NCI-H1092 (cell line): ENCODE results near the gene SREBF1.

ENCODE experiments used
- DNase-seq: peaks from one replicate; lab custom pipeline; 2025; lab: John Stamatoyannopoulos, UW

Gene SREBF1

GRCh38 chr17:17836818-17837379 lies at the start of gene SREBF1:
SREBF1 (minus strand) TSS chr17:17836986; CDS start chr17:17836817, 169 bp downstream.
- DNase-seq: no peak

- no peak for DNase-seq
Measured at GRCh38 chr17:17886226-17886625, 49.4 kb upstream of the SREBF1 start.

GRCh38 chr17:17884391-17885357 lies 47.9 kb upstream of the SREBF1 start:
- no peak for DNase-seq

GRCh38 chr17:17883801-17884200 lies 47.0 kb upstream of the SREBF1 start:
- DNase-seq: no peak

GRCh38 chr17:17882082-17882581 lies 45.3 kb upstream of the SREBF1 start:
- no peak for DNase-seq

- no peak for DNase-seq
Measured at GRCh38 chr17:17880577-17881196, 43.9 kb upstream of the SREBF1 start.

- peak; percentile 38 for DNase-seq
Measured at GRCh38 chr17:17877529-17878358, 41.0 kb upstream of the SREBF1 start.

- no peak for DNase-seq
Measured at GRCh38 chr17:17876959-17877528, 40.3 kb upstream of the SREBF1 start.

- DNase-seq: no peak
Measured at GRCh38 chr17:17874478-17874877, 37.7 kb upstream of the SREBF1 start.

GRCh38 chr17:17873450-17873991 lies 36.7 kb upstream of the SREBF1 start:
- DNase-seq: no peak

GRCh38 chr17:17872547-17873345 lies 36.0 kb upstream of the SREBF1 start:
- DNase-seq: no peak

GRCh38 chr17:17871913-17872312 lies 35.1 kb upstream of the SREBF1 start:
- no peak for DNase-seq

- no peak for DNase-seq
Measured at GRCh38 chr17:17870247-17870646, 33.5 kb upstream of the SREBF1 start.

- no peak for DNase-seq
Measured at GRCh38 chr17:17868641-17869522, 32.1 kb upstream of the SREBF1 start.

- no peak for DNase-seq
Measured at GRCh38 chr17:17866897-17867296, 30.1 kb upstream of the SREBF1 start.

GRCh38 chr17:17866425-17866824 lies 29.6 kb upstream of the SREBF1 start:
- no peak for DNase-seq

- no peak for DNase-seq
Measured at GRCh38 chr17:17865035-17865434, 28.2 kb upstream of the SREBF1 start.

GRCh38 chr17:17860766-17861107 lies 24.0 kb upstream of the SREBF1 start:
- DNase-seq: no peak
